GM21528 (cell line): ENCODE results near the gene AMPH.

Experiments
- ATAC-seq: cut with Tn5 transposase; IDR thresholded peaks from one replicate; pipeline ENCODE4 v1.9.1; 2021; ENCODE audit warnings: mild to moderate bottlenecking, moderate library complexity; ENCODE audit not compliant: unreplicated experiment, low FRiP score

The AMPH gene

GRCh38 chr7:38548605-38549004 is 82.6 kb downstream of the AMPH start:
- no peak for ATAC-seq

GRCh38 chr7:38546763-38547162 is 84.4 kb downstream of the AMPH start:
- no peak for ATAC-seq

- ATAC-seq = no peak
Measured at GRCh38 chr7:38545977-38546376, 85.2 kb downstream of the AMPH start.

DNA sequence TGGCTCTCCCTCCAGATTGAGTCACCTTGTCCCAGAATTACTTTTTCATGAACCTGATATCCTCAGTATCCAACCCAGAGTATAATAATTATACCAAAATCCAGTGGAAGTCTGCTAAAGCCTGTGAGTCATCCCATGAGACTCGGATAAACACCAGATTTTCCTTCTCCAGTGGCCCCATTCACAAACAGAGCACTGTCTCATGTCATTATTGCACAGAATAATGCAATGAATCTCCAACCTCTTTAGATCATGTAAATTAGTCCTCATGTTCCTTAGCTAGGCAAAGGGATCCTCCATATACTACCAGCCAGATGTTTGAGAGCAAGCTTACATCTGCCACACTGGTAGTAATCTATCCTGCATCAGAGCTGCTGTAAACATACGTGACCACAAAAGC is 89.0 kb downstream of the AMPH start:
- ATAC-seq = no peak

GRCh38 chr7:38541440-38541839 is 89.7 kb downstream of the AMPH start:
- ATAC-seq = no peak

GRCh38 chr7:38539477-38540081 is 91.6 kb downstream of the AMPH start:
- ATAC-seq = no peak

GRCh38 chr7:38535073-38535472 is 96.1 kb downstream of the AMPH start:
- ATAC-seq = no peak

GRCh38 chr7:38525857-38526256 is 105.3 kb downstream of the AMPH start:
- ATAC-seq = no peak

DNA sequence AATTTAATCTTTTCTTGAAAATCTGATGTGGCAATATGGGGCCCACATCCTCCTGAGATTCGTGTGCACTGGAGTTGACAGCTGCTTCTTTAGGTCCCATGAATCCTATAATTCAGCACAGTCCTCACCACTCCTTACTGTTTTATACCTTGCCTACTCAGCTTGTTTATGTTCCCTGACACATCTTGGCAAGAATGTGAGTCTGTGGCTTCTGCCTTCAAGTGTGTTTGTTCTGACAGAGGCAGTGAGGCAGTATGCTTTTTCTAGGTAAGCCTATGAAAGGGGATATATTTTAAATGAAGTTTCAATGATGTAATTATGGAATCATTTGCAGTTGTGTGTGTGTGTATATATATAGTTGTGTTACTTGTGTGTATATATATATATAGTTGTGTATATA is 106.4 kb downstream of the AMPH start:
- no peak for ATAC-seq

DNA sequence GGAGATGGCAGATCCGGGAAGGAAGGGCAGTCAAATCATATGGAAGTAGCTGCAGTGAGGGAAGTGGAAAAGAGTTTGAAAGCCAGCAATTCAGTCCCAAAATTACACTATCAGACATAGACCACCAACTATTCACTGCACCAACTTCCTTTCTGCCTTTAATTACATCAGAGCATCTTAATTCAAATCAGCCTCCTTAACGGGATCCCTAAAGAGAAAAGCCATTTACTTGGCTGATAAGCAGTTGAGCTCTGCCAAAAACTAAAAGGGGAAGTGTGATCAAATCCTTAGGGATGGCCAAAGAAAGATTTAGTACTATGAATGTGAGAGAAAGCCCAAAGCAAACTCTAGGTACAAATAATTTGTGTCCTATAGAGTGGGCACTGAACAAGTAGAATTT is 110.4 kb downstream of the AMPH start:
- no peak for ATAC-seq

DNA sequence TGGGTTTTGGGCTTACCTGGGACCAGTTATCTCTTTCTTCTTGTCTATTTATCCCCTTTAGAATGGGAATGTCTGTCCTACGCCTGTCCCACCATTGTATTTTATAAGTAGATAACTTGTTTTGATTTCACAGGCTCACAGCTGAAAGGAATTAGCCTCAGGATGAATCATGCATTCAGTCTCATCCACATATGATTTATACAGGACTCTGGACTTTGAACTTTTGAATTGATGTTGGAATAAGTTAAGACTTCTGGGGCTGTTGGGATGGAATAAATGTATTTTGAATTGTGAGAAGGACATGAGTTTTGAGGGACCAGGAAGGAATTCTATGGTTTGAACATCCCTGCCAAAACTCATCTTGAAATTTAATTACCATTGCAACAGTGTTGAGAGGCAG is 112.6 kb downstream of the AMPH start:
- ATAC-seq = no peak

DNA sequence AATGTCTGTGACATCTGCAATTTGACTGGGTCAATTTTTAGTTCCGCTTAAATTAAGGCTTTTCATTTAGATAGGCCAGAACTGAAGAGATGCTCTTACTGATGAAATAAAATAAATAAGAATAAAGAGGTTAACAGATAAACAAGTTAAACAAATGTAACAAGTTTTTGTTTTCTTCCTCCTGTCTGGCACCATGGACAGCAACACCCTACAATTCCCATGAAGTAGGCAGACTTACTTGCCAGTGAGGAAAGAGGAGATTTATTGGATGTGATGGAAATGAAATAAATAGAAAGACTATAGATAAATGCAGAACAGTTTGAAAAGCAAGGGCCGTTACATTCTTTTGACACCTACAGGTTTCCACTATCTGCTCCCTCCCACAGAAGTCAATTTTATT is 118.5 kb downstream of the AMPH start:
- ATAC-seq = no peak

DNA sequence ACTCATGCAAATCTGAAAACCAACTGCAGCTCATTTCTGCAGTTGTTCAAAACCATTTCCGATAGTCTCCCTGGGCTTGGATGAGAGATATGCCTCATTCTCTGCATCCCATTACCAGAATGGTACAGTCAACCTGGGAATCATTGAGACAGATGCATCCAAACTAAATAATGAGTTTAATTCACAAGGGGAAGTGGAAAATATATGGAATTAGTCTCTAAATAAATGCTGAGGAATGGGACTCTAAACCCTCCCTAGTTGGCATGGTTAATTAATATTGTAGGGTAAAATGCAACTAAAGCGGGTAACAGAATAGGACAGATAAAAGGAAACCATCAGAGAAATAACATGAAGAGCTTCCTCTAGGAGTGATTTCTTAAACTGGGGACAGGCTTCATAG is 118.9 kb downstream of the AMPH start:
- ATAC-seq = no peak

DNA sequence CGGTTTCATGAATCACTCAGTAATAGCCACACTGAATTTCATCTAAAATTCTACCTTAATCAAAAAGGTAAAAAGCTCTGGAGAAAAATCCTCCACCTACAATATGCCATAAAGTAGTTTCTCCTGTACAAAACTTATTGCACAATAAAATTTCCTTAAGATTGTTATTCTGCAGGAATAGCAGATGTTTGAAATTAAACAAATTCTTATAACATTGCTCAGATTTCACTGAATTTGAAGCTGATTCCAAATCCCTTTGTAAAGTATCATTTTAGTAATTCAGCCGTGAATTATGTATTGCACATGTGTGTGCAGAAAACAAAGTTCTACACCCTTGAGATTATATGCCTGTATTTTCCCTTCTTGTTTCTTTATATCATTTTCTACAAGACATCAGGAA is 123.8 kb downstream of the AMPH start:
- ATAC-seq = no peak

DNA sequence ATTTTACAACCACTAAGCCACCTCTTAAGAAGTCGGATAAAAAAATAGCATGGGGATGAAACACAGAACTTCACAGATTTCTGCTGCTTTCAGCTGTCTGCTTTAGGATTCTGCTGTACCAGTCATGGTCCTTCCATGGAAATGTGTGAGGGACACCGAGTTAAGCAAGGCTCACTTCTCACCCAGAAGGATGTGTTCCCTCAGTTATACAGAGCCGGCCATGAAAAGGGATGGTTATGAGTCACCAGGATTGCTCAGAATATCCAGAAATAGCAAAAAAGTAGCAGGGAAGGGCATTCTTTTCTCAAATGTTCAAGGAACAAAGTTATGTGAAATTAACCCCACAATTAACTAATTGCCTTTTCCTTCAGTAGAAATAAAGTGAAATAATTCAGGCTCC is 124.4 kb downstream of the AMPH start:
- ATAC-seq = no peak

DNA sequence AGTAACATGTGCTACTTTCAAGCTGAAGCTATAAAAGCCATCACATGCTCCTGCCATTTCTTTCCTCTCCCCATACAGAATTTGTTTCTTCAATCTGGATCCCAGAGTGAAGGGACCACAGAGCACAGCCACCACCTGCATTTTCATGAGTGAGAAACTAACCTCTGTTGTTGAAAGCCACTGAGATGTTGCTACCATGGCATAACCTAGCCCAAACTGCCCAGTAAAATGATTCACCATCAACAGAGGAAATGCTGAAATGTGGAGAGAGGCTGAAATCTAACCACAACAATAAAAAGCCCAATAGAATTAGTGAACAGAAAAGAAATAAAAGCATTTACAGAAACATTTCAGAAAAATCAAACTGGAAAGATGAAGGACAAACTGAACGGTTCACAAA is 125.2 kb downstream of the AMPH start:
- no peak for ATAC-seq

DNA sequence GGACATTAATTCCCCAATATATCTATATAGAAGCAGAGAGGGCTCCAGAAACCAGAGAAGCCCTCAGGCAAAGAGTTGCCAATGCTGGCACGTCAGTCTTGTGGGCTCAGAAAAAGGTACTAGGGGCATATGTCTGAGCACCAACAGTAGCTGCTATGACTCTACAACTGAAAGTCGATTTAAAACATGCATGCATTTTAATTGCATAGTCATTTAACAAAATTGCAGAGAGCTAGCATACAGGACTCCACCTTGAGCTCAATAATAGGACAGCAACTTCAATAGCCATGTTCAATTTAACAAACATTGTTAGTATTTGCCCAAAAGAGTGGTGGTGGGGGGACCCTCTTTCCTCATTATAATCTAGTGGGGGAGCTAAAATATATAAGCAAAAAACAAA is 126.5 kb downstream of the AMPH start:
- no peak for ATAC-seq

GRCh38 chr7:38502848-38503247 is 128.3 kb downstream of the AMPH start:
- no peak for ATAC-seq

DNA sequence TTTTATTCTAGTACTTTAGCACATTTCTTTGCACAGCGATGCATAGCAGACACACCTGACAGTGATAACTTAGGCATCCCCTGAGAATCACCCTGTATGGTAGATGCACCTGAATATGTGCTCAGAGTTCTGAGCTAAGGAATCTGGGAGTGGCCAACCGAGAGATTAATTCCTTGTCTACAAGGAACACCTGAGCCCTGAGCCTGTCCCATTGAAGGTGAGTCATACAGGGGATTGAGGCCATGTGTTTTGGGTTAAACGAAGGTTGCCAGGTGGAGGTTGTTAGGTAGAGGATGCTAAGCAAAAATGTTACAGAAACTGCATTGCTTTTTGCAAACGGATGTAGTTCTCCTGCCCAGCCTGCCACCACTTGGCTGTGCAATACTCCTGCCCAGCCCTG is 128.9 kb downstream of the AMPH start:
- no peak for ATAC-seq

GRCh38 chr7:38492010-38492409 is 139.2 kb downstream of the AMPH start:
- no peak for ATAC-seq

- ATAC-seq = no peak
Measured at GRCh38 chr7:38482521-38482920, 148.7 kb downstream of the AMPH start.

- no peak for ATAC-seq
Measured at GRCh38 chr7:38481401-38481800, 149.8 kb downstream of the AMPH start.

- no peak for ATAC-seq
Measured at GRCh38 chr7:38478404-38478803, 152.8 kb downstream of the AMPH start.
